K562 (cell line): ENCODE measurements around the gene SATB2. TPM values are rescaled to one million over a fixed set of nuclear protein-coding genes. Genes with fewer than 3 reads are reported as not detected.

Experiments
- ATAC-seq: fragments of 200-7000 bp; cut with Tn5 transposase; 3 replicates; pipeline ENCODE4 v1.9.1; 2020; ENCODE audit warnings: moderate library complexity
- BruUV-seq: library from RNA; stranded (reverse); fragments of 400-500 nt; replicated peaks from 2 replicates; lab custom pipeline; 2021; lab: Mats Ljungman, UMichigan
- CTCF ChIA-PET: fragments of 300-600 bp; formaldehyde crosslinking; extraction: SDS; loops from one replicate; lab custom pipeline; 2021; ENCODE audit warnings: low intra/inter-chr PET ratio; lab: Yijun Ruan, JAX
- POLR2A ChIA-PET: fragments of 300-600, 350-650 bp; sonication (Branson Sonifier 250); formaldehyde crosslinking; extraction: SDS; loops from one replicate; lab custom pipeline; 2021; ENCODE audit warnings: antibody characterized with exemption, inconsistent platforms; lab: Yijun Ruan, JAX
- DNase-seq, 4 experiments: peaks; one replicate each; pipeline versions ENCODE4 v3.0.0 to v3.0.0-alpha.2; 2011 to 2018; ENCODE audit warnings: low spot score in 3 of 4, mixed read lengths in 3 of 4; ENCODE audit errors: extremely low read depth in 1 of 4
- FAIRE-seq: peaks from 2 replicates; lab custom pipeline; 2011; peaks lifted over from hg19 to GRCh38; lab: Jason Lieb, UNC
- H2AFZ ChIP-seq: 2 replicates; pipeline ENCODE4 v1.6.0; 2011; ENCODE audit warnings: low read depth, low read length, control low read depth, inconsistent platforms
- H3K27ac ChIP-seq: fragments of 200-600 bp; 3 replicates; pipeline ENCODE4 v1.8.0; 2011; ENCODE audit warnings: low read depth, mild to moderate bottlenecking, control low read depth, inconsistent platforms, low read length, moderate library complexity, mixed read lengths; ENCODE audit errors: extremely low read depth
- H3K27me3 ChIP-seq, 2 experiments: fragments of 300-600 bp in 1 of 2; 2 replicates in 1 of 2; 3 replicates in 1 of 2; pipeline versions ENCODE4 v1.6.0 to v1.8.0; 2011; ENCODE audit warnings: inconsistent platforms in 2 of 2, low read length in 2 of 2, mild to moderate bottlenecking in 1 of 2, mixed read lengths in 1 of 2, moderate library complexity in 1 of 2; ENCODE audit not compliant: control insufficient read depth in 2 of 2, insufficient read depth in 2 of 2
- H3K36me3 ChIP-seq: fragments of 300-600 bp; 3 replicates; pipeline ENCODE4 v1.8.0; 2011; ENCODE audit warnings: mild to moderate bottlenecking, low read length, inconsistent platforms; ENCODE audit not compliant: control insufficient read depth, insufficient read depth
- H3K4me1 ChIP-seq, 2 experiments: fragments of 200-600 bp in 1 of 2; replicated peaks in 1 of 2; 2 replicates in 1 of 2; 3 replicates in 1 of 2; pipeline versions ENCODE4 v1.5.1 to v1.8.0; 2011; ENCODE audit warnings: inconsistent platforms in 2 of 2, low read length in 2 of 2, mild to moderate bottlenecking in 1 of 2, mixed read lengths in 1 of 2, moderate library complexity in 1 of 2; ENCODE audit not compliant: control insufficient read depth in 2 of 2, insufficient read depth in 2 of 2
- H3K4me2 ChIP-seq: 2 replicates; pipeline ENCODE4 v1.6.1; 2011; ENCODE audit warnings: low read length, control low read depth, inconsistent platforms, mixed read lengths; ENCODE audit not compliant: insufficient read depth
- H3K4me3 ChIP-seq: fragments of 200-600 bp; sonication (generic), shearing (Covaris generic); 2 replicates; pipeline ENCODE4 v1.5.1; 2016; ENCODE audit warnings: control low read depth, inconsistent platforms
- H3K79me2 ChIP-seq: fragments of 200-600 bp; 3 replicates; pipeline ENCODE4 v1.8.0; 2011; ENCODE audit warnings: low read length, inconsistent platforms; ENCODE audit not compliant: control insufficient read depth, insufficient read depth
- H3K9ac ChIP-seq, 2 experiments: 2 replicates each; pipeline versions ENCODE4 v1.6.0 to v1.6.1; 2011; ENCODE audit warnings: low read depth in 2 of 2, low read length in 2 of 2, control low read depth in 1 of 2, inconsistent platforms in 1 of 2, mild to moderate bottlenecking in 1 of 2, mixed read lengths in 1 of 2; ENCODE audit not compliant: insufficient read depth in 1 of 2
- H3K9me1 ChIP-seq: one replicate; pipeline ENCODE4 v1.6.0; 2011; ENCODE audit warnings: inconsistent platforms, mild to moderate bottlenecking, low read length, moderate library complexity; ENCODE audit not compliant: control insufficient read depth, insufficient read depth
- H3K9me3 ChIP-seq: replicated peaks from 2 replicates; pipeline ENCODE4 v1.5.1; 2011; ENCODE audit warnings: low read depth, low read length, inconsistent platforms; ENCODE audit not compliant: control insufficient read depth, insufficient read depth
- H4K20me1 ChIP-seq: replicated peaks from 2 replicates; pipeline ENCODE4 v1.6.1; 2011; ENCODE audit warnings: low read length, inconsistent platforms, mixed read lengths; ENCODE audit not compliant: control insufficient read depth, insufficient read depth
- ARID4B ChIP-seq: sonication (generic); formaldehyde crosslinking; IDR thresholded peaks from 2 replicates; pipeline ENCODE4 v1.8.0; 2022; ENCODE audit warnings: mild to moderate bottlenecking, missing genetic modification reagents
- CC2D1A ChIP-seq: fragments of 450-650 bp; IDR thresholded peaks from 2 replicates; pipeline ENCODE4 v1.6.1; 2017; ENCODE audit warnings: mild to moderate bottlenecking
- CHD4 ChIP-seq: fragments of 200-600 bp; sonication (generic); IDR thresholded peaks from 3 replicates; pipeline ENCODE4 v1.6.1; 2012; ENCODE audit warnings: low read depth, mild to moderate bottlenecking, mixed read lengths, low read length, inconsistent platforms; ENCODE audit not compliant: insufficient read depth, insufficient replicate concordance, poor library complexity, severe bottlenecking
- GTF2F1 ChIP-seq: IDR thresholded peaks from 2 replicates; pipeline ENCODE4 v1.6.1; 2011; ENCODE audit warnings: low read depth, low read length, improper control_type of control experiment
- HMG20B ChIP-seq: fragments of 250-450 bp; sonication (Bioruptor Pico); IDR thresholded peaks from 2 replicates; pipeline ENCODE4 v1.5.0; 2021; ENCODE audit warnings: mild to moderate bottlenecking
- HSF4 ChIP-seq: fragments of 250-450 bp; sonication (Bioruptor Pico); IDR thresholded peaks from 2 replicates; pipeline ENCODE4 v2.1.2; 2022; ENCODE audit warnings: mild to moderate bottlenecking, moderate library complexity, borderline replicate concordance
- IRF2 ChIP-seq: sonication (generic); formaldehyde crosslinking; IDR thresholded peaks from 2 replicates; pipeline ENCODE4 v1.8.1; 2022; ENCODE audit warnings: mild to moderate bottlenecking, missing genetic modification reagents
- PHF21A ChIP-seq: fragments of 450-650 bp; IDR thresholded peaks from 2 replicates; pipeline ENCODE4 v1.6.1; 2017; ENCODE audit warnings: low read depth, borderline replicate concordance
- TRIM28 ChIP-seq: fragments of 450-650 bp; IDR thresholded peaks from 2 replicates; pipeline ENCODE4 v1.6.1; 2017
- ZNF436 ChIP-seq: fragments of 250-450, 450-650 bp; sonication (Bioruptor Pico); formaldehyde crosslinking; IDR thresholded peaks from 2 replicates; pipeline ENCODE4 v1.7.0; 2020; ENCODE audit warnings: mild to moderate bottlenecking
- WGBS: fragments of 100-300 bp; shearing (Covaris generic); methylation state at CpG from one replicate; pipeline ENCODE4 v1.1.6; 2016; ENCODE audit warnings: low coverage, mixed read lengths; ENCODE audit not compliant: insufficient coverage; ENCODE audit errors: missing lambda C conversion rate; 5-methylcytosine and 5-hydroxymethylcytosine counted together
- in situ Hi-C: fragments of 300-500 bp; cut with MboI; formaldehyde crosslinking; loops from 4 replicates; pipeline ENCODE4 v1.15.0; 2018; ENCODE audit warnings: inconsistent platforms, mixed read lengths
- intact Hi-C: fragments of 100-400 bp; cut with micrococcal nuclease; formaldehyde crosslinking; loops from 2 replicates; pipeline ENCODE4 v1.14.2; 2022
- polyA plus RNA-seq, 8 experiments: library from polyadenylated mRNA; depleted of rRNA in 4 of 8; stranded (reverse) in 5 of 8; unstranded in 3 of 8; fragments of >200 nt; fragmentation: Nextera tagmentation in 2 of 8; fragmentation: Illumina TruSeq in 1 of 8; extraction: Ambion mirVana in 2 of 8; extraction: Trizol in 1 of 8; gene quantifications; 2 replicates each; pipeline versions ENCODE4 v1.2.1 to v1.2.3, GENCODE V29; 2011 to 2014; ENCODE audit warnings: inconsistent platforms in 1 of 8, missing spikeins in 1 of 8
- total RNA-seq, 7 experiments: library from RNA; depleted of rRNA in 6 of 7; stranded (reverse); fragments of >200 nt in 6 of 7; fragmentation: Illumina TruSeq in 2 of 7; extraction: Trizol in 2 of 7; gene quantifications; 2 replicates each; pipeline versions ENCODE4 v1.2.1 to v1.2.3, GENCODE V29; 2011 to 2021; ENCODE audit warnings: low replicate concordance in 1 of 7
- TF ChIP-seq, protein P1 (sequence below): sonication (generic); formaldehyde crosslinking; IDR thresholded peaks from 2 replicates; pipeline ENCODE4 v1.8.0; 2022; ENCODE audit warnings: mild to moderate bottlenecking, missing genetic modification reagents

Gene SATB2
- total and polyA plus RNA-seq, 9 of the 15 experiments (the other 6 are each of a cell fraction or from before 2014, with no cell fraction given): 4.5 to 34.0 (median 15.1) TPM

DNA sequence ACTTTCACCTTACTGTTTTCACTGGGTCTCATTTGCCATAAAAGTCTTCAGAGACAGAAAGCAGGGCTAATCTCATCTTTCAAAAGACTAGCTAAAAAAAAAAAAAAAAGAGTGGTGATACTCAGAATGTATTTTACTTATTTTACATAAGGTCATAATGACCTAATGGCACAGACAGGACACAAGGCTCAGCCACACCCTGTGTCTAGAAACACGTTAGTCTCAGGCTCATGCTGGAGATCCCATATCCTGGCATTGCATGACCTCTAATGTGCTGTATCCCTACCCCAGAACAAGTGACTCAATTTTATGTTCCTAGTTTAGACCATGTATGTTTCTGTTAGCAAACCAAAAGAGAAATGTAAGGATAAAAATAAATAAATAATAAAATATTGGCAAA lies 115.4 kb downstream of the SATB2 start:
- H2AFZ ChIP-seq: no peak overlapping the region
- TF ChIP-seq, protein P1, sequence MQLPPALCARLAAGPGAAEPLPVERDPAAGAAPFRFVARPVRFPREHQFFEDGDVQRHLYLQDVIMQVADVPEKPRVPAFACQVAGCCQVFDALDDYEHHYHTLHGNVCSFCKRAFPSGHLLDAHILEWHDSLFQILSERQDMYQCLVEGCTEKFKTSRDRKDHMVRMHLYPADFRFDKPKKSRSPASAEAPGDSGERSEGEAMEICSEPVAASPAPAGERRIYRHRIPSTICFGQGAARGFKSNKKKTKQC: no peak
- TF ChIP-seq PHF21A (no peak), TRIM28 (no peak), HMG20B (CRISPR knock-in tag) (no peak), CHD4 (no peak), ARID4B (no peak), IRF2 (CRISPR knock-in tag) (no peak), CC2D1A (no peak), ZNF436 (CRISPR knock-in tag) (no peak), GTF2F1 (no peak), HSF4 (CRISPR knock-in tag) (no peak)
- TF ChIP-seq, all 486 proteins: peak for 0
- Histone ChIP-seq H3K9me1 (no peaks in the 10 kb centered on the region), H3K36me3 (peaks cover 30% of the 10 kb centered on the region), H4K20me1 (no peaks in the 10 kb centered on the region), H3K79me2 (no peaks in the 10 kb centered on the region), H3K9me3 (no peaks in the 10 kb centered on the region), H3K4me1 (no peaks in the 10 kb centered on the region; a peak in 1 of 5 replicates), H3K4me3 (no peak overlapping the region), H3K4me2 (no peak overlapping the region), H3K9ac (no peak overlapping the region), H3K27ac (no peak overlapping the region), H3K27me3 (no peaks in the 10 kb centered on the region)
- no peak for FAIRE-seq
- in situ Hi-C loops: no loop called here
- BruUV-seq: no TSS peak
- ChIA-PET CTCF (no interaction called here), POLR2A (no interaction called here)
- no peak for DNase-seq
- 83% methylated on average over 1 of the region's 1 CpG for WGBS
- no peak for ATAC-seq
- intact Hi-C loops: no loop called here
